HFF-Myc (cell line): ENCODE measurements around the gene CA12.

Experiments used
- DNase-seq: peaks from one replicate; pipeline ENCODE4 v3.0.0-alpha.2; 2011; ENCODE audit warnings: low read depth; ENCODE audit errors: extremely low read depth
- H3K4me3 ChIP-seq: replicated peaks from 2 replicates; pipeline ENCODE4 v1.5.1; 2011; ENCODE audit warnings: low read depth, mild to moderate bottlenecking, control low read depth, low read length
- TF ChIP-seq, protein P1 (sequence below): IDR thresholded peaks from 2 replicates; pipeline ENCODE4 v1.5.1; 2012; ENCODE audit warnings: mild to moderate bottlenecking, low read depth, low read length, control low read depth; ENCODE audit errors: missing control alignments

CA12 gene

DNA sequence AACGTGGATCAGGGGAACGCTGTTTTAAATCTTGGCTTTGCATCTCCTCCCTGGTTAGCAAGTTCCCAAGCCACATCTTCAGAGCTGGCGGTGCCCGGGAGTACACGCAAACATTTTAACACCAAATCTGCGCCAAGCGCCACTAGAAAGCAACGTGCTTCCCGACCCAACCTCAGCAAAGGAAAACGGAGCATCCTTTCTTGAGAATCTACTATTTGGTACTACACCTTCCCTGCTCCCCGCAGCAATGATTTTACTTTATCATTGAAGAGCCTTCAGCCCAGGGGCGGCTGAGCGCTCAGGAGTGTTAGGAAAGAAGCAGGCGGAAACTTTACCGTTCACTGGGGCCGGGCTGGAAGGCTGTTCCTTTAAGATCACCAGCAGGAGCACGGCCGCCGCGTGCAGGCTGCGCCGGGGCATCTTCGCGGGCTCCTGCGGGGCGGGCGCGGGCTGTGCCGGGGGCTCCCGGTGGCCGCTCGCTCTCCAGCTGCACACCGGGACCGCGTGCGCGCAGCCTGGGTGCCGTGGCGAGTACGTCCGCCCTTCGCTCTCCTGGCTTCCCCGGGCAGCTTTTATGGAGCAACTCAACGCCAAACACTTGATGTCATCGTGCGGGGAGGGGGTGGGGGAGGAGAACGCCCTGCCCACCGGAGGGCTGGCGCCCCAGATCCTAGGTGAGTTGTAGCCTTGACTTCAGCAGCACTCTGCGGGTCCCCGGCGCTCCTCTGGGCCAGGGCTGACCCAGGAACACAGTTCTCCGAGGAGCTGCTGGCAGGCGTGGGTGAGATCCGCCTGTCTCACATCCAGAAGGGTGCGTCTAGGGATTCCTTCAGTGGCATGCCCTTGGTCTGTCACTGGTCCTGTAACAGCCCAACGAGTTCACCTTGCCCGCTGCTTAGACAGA lies at the start of gene CA12:
Gene CA12, minus strand, starts transcription at position 546 of the 904 bp plus-strand sequence. Its CDS starts 126 bp downstream, at position 420.
- TF ChIP-seq, protein P1, sequence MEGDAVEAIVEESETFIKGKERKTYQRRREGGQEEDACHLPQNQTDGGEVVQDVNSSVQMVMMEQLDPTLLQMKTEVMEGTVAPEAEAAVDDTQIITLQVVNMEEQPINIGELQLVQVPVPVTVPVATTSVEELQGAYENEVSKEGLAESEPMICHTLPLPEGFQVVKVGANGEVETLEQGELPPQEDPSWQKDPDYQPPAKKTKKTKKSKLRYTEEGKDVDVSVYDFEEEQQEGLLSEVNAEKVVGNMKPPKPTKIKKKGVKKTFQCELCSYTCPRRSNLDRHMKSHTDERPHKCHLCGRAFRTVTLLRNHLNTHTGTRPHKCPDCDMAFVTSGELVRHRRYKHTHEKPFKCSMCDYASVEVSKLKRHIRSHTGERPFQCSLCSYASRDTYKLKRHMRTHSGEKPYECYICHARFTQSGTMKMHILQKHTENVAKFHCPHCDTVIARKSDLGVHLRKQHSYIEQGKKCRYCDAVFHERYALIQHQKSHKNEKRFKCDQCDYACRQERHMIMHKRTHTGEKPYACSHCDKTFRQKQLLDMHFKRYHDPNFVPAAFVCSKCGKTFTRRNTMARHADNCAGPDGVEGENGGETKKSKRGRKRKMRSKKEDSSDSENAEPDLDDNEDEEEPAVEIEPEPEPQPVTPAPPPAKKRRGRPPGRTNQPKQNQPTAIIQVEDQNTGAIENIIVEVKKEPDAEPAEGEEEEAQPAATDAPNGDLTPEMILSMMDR = no peak
- DNase-seq = no peak
- H3K4me3 ChIP-seq = peak within 1 kb of the TSS; percentile 77

DNA sequence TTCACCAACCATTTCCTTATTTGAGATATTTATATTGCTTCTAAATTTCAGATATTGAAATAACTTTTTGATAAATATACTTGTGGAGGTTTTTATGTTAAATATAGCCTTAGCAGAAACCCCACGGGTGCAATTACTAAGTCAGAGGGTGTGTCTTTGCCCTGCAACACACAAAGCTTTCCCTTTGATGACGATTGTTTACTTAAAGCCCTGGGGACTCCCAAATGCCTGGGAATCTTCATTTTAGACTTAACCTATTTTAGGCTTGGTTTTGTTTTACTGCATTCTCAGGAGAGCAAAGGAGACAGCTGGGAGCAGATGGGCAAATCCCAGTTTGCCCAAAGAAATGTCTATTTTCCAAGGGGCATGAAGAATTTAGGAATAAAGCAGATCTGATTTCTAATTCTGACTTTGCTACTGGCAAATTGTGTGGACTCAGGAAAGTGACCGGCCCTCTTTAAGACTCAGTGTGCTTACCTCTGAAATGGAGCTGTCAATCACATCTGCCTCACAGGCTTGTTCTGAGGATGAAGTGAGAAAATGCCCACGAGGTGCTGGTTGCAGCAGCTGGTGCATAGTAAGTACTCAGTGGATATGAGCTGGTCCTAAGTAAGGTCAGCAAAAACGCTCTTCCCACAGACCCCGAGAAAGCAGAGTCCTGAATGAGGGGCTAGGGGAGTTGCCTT lies 49.3 kb upstream of the CA12 start:
- DNase-seq = no peak
- TF ChIP-seq, protein P1 = no peak
- no peak overlapping the region for H3K4me3 ChIP-seq

DNA sequence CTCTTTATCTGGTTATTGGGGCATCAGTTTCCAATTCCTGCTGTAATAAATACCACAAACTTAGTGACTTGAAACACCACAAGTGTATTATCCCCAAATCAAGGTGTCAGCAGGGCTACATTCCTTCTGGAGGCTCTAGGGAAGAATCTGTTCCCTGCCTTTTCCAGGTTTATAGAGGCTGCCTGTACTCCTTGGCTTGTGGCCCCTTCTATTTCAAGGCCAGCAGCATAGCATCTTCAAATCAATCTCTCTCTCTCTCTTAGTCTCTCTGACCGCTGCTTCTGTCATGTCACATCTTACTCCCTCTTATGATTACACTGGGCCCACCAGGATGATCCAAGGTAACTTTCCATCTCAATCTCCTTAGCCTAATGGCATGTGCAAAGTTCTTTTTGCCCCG lies 44.9 kb upstream of the CA12 start:
- TF ChIP-seq, protein P1 = no peak
- DNase-seq = no peak
- H3K4me3 ChIP-seq = no peak overlapping the region

DNA sequence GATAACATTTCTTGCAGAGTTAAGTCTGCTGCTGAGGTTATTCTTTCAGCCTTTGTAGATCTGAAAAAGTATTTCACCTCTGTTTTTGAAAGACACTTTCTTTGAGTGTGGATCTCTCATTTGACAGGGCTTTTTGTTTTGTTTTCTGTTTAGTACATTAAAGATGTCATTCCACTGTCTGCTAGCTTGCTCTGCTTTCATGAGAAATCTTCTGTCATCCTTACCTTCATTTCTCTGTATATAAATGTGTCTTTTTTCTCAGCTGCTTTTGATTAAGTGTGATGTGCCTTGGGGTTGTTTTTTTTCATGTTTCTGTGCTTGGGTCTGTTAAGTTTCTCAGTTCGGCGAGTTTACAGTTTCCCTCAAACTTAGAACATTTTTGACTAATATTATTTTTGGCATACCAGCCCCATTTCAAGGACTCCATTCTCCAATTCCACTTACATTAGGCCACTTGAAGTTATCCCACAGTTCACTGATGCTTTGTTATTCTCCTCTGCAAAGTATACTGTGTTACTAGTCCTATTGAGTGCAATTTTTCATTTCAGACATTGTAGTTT lies 43.9 kb upstream of the CA12 start:
- no peak overlapping the region for H3K4me3 ChIP-seq
- DNase-seq = no peak
- TF ChIP-seq, protein P1 = no peak

DNA sequence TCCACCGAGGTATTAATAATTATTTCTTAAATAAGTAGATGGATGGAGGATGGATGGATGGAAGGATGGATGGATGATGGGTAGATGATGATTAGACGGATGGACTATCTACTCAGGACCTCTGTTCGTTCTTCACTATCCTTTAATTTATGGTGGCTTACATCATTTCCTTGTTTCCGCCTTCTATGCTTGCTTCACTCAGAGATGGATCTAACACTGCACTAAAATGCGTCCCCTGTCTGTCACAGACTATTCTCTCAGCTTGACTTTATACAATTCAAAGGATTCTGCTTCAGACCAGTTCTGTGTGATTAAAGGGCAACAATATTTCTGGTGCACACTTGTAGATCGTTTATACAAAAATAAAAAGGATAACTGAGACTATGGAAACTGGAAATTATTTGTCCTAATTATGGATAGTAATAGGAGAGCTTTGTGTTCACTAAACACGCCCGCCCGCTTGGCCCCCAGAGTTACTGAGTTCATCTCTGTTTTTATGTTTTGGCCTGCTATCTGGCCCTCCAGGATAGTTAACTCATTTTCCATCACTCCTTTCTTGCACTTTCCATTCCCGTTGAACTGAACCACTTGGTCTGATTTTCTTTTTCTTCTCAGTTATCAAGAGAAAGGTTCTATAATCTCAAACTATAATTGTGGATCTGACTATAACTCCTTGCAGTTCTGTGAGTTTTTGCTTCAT lies 41.4 kb upstream of the CA12 start:
- TF ChIP-seq, protein P1 = no peak
- H3K4me3 ChIP-seq = no peak overlapping the region
- DNase-seq = no peak

DNA sequence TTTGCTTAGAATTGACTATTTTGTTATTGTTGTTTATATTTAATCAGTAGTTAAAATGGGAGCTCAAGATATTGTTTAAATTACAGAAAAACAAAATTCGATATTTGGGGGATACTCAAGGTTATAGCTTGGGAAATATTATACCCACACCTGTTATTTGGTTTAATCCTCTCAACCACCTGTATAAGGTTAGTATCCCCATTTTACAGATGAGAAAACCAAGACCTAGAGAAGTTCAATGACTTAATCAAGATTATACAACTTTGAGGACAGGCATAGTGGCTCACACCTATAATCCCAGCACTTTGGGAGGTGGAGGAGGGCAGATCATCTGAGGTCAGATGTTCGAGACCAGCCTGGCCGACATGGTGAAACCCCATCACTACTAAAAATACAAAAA lies 39.8 kb upstream of the CA12 start:
- H3K4me3 ChIP-seq = no peak overlapping the region
- no peak for DNase-seq
- TF ChIP-seq, protein P1 = no peak
